ENCODE data around the gene PTPN1.
"Not testable (repeated sequence)": the region's sequence is repeated elsewhere in the genome, so short reads cannot be mapped to it uniquely, and the experiment has no call there.

Gene PTPN1

GRCh38 chr20:50595988-50596693, 86.0 kb downstream of the PTPN1 start:
- DNase-seq, result no peak

- DNase-seq, result no peak
Measured at GRCh38 chr20:50596694-50597021, 86.5 kb downstream of the PTPN1 start.

- no peak for DNase-seq
Measured at GRCh38 chr20:50597406-50597969, 87.3 kb downstream of the PTPN1 start.

- DNase-seq, result no peak
Measured at GRCh38 chr20:50598074-50598473, 87.9 kb downstream of the PTPN1 start.

- DNase-seq, result not testable (repeated sequence)
Measured at GRCh38 chr20:50598768-50599167, 88.6 kb downstream of the PTPN1 start.

DNA sequence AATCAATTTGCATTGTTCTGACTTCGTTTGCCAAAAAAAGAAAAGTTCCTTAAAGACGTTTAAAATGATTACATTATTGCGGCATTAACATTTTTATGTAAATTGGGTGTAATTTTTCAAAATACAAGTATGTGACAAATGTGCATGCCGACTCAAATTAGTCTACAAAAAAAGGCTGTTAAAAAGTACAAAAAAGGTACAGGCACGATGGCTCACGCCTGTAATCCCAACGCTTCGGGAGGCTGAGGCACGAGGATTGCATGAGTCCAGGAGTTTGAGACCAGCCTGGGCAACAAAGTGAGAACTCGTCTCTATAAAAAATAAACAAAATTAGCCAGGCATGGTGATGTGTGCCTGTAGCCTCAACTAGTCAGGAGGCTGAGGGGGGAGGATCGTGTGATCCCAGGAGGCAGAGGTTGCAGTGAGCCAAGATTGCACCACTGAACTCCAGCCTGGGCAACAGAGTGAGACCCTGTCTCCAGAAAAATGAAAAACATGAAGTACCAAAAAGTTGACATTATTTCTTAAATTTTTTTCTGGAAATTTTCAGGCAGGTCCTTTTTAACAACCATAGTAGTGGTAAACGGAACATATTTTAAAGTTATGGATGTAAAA, 90.2 kb downstream of the PTPN1 start:
- no peak for DNase-seq

- DNase-seq, result peak; percentile 15
Measured at GRCh38 chr20:50601511-50602431, 91.6 kb downstream of the PTPN1 start.

DNA sequence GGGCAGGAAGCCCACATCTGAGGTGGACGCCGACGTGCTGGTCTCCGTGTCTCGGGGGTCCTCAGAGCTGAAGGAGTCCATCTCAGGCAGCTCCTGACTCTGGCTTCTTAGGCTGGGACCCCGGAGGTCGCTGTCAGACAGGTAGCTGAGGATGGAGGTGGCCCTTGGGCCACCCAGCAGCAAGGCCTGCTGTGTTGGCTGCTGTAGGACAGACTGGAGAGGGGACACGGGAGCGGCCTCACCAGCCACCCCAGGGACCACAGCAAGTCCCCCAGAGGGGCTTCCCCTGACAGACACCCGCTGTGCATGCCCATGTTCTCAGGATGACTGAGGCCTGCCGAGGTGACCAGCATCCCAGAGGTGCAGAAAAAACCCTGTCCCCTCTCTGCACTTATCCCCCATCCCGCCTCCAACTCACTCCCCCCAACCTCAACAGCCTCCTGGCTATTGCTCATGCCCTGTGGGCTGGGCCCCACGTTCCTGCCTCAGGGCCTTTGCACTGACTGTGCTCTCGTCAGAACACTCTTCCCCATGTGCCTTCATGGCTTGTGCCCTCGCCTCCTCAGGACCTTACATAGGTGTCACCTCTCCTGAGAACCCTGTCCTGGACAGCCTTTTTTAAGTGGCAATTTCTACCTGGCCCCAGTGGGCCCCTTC, 92.4 kb downstream of the PTPN1 start:
- DNase-seq, result no peak

- DNase-seq, result no peak
Measured at GRCh38 chr20:50604451-50604850, 94.3 kb downstream of the PTPN1 start.

- no peak for DNase-seq
Measured at GRCh38 chr20:50605136-50605535, 95.0 kb downstream of the PTPN1 start.

DNA sequence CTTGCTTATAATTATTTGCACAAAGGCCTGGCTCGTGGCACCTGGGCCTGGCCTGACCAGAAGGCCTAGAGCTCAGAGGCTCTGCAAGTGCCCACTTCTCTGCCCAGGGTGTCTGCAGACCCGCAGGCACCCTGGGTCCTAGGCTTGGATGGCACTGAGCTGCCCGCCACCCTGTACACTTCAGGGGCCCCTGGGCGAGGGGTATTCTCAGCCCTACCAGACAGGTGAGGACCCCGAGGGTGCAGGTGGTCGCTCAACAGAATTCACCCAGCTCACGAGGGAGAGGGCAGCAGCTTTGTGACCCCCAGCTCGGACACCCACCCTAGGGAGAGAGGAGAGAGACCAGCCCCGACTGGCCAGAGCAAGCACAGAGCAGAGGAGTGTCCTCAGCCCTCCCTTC, 97.3 kb downstream of the PTPN1 start:
- DNase-seq, result no peak

GRCh38 chr20:50607850-50608749, 97.9 kb downstream of the PTPN1 start:
- no peak for DNase-seq

- no peak for DNase-seq
Measured at GRCh38 chr20:50608750-50609104, 98.5 kb downstream of the PTPN1 start.

DNA sequence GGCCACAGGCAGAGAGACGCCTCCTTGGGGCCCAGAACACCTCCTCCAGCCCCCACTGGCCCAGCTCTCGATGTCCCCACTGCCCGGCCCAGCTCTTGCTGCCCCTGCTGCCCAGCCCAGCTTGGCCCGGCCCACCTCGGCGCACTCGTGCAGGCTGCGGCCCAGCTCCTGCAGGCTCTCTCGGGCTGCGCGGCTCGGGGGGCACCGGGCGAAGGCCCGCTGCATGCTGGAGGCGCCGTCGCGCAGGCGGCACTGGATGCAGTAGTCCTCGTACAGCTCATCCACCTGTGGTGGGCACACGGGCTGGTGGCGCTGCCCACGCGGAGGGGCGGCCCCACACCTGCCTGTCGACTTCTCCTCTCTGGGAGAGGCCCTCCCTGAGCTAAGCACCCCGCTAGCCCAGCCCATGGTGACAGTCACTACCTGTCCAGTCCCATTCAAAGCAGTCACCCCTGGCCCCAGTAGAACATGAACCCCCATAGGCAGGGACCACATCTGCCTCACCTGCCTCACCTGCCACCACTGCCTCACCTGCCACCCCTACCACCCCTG, 99.3 kb downstream of the PTPN1 start:
- DNase-seq, result no peak

DNA sequence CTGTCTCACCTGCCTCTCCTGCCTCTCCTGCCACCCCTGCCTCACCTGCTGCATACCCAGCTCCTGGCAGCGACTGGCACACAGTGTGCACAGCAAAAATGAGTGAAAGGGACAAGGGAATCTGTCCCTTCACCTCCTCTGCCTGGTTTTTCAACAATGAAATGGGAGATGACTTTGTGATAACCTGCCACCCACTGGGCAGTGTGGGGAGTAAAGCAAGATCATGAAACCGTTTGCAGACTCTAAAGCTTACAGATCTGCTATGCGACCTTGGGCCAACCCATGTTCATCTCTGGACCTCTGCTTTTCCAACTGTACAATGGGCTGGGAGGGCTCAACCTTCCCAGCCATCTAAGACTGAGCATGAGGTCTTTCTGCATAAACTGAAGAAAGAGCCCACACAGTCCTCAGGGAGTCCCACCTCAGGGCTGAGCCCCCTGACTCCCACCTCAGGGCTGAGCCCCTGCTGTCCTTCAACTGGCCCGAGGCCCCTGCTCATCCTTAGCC, 100.1 kb downstream of the PTPN1 start:
- no peak for DNase-seq

- no peak for DNase-seq
Measured at GRCh38 chr20:50611128-50611810, 101.1 kb downstream of the PTPN1 start.

DNA sequence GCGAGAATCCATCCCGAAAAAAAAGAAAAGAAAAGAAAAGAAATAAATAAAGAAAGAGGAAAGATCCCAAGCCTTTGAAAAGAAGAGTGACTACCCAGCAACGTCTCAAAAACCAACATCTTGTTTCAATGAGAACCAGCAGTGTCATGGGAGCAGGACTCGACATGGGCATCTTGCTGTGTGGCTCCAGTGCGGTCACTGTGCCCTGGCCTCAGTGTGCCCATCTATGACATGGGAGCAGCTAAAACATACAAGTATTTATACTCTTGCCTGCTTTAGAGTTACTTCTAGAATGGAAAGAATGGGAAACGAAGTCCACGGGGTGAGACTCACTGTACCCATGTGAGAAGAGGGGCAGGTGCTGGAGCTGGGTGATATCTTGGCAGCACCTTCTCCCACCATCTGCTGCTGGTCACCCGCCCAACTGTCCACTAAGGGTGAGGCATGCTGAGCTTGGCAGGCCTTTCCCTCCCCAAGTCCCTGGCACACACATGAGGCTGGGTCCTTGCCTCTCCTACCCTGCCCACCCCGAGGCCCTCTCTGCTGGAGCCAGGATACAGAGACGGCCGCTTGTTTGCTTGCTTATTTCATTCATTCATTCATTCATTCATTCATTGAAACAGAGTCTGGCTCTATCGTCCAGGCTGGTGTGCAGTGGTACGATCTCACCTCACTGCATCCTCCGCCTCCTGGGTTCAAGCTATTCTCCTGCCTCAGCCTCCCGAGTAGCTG, 103.4 kb downstream of the PTPN1 start:
- DNase-seq, result no peak

GRCh38 chr20:50615407-50615806, 105.2 kb downstream of the PTPN1 start:
- DNase-seq, result no peak

DNA sequence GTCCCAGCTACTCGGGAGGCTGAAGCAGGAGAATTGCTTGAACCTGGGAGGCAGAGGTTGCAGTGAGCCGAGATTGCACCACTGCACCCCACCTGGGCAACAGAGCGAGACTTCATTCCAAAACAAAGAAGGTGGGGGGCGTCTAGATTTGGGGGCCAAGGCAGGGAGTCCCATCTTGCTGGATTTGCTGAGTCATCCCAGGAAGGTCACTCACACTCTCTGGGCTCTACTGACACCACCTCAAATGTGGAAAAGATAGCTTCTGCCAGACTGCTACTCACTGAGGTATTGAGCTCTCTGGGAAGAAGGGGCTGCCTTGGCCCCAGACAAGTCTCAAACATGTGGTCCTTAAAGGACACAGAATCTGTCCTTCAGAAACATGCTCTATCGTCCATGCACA, 106.8 kb downstream of the PTPN1 start:
- no peak for DNase-seq

DNA sequence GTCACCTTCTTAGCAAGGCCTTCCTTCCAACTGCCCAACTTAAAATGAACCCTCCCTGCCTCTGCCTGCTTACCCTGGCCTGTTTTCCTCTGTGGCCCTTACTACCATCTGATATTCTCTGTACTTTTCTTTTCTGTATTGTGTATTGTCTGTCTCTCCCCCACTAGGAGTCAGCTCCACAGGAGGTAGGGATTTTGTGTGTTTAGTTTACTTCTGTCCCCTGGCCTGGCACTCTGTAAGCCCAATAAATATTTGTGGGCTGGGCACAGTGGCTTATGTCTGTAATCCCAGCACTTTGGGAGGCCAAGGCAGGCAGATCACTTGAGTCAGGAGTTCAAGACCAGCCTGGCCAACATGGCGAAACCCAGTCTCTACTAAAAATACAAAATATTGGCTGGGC, 108.4 kb downstream of the PTPN1 start:
- no peak for DNase-seq
